HG03060 (cell line): Measurements from ENCODE around the gene VCX.
"Not testable (repeated sequence)": the region's sequence is repeated elsewhere in the genome, so short reads cannot be mapped to it uniquely, and the experiment has no call there.

Experiments used
- ATAC-seq: cut with Tn5 transposase; IDR thresholded peaks from one replicate; pipeline ENCODE4 v1.9.1; 2021; ENCODE audit warnings: low read depth, moderate number of reproducible peaks; ENCODE audit not compliant: unreplicated experiment

Gene VCX

GRCh38 chrX:7842871-7843270 lies at the start of gene VCX:
VCX (plus strand) TSS chrX:7843171; CDS start chrX:7843204, 33 bp downstream.
- ATAC-seq: not testable (repeated sequence)

GRCh38 chrX:7798327-7798726 lies 44.6 kb upstream of the VCX start:
- ATAC-seq: no peak

GRCh38 chrX:7801711-7802110 lies 41.3 kb upstream of the VCX start:
- ATAC-seq: no peak

- ATAC-seq: no peak
These were observed 27.7 kb upstream of the VCX start for GRCh38 chrX:7815166-7815805.

- no peak for ATAC-seq
These were observed 14.4 kb upstream of the VCX start for GRCh38 chrX:7828594-7828993.

GRCh38 chrX:7841084-7841805 lies 1.7 kb upstream of the VCX start:
- ATAC-seq: no peak

- ATAC-seq: no peak
These were observed 9.2 kb downstream of the VCX start for GRCh38 chrX:7852166-7852565.

GRCh38 chrX:7872042-7872441 lies 29.1 kb downstream of the VCX start:
- ATAC-seq: no peak

- no peak for ATAC-seq
These were observed 34.0 kb downstream of the VCX start for GRCh38 chrX:7876957-7877356.

- no peak for ATAC-seq
These were observed 46.2 kb downstream of the VCX start for GRCh38 chrX:7889135-7889534.

- ATAC-seq: no peak
These were observed 46.7 kb downstream of the VCX start for GRCh38 chrX:7889680-7890079.

- ATAC-seq: no peak
These were observed 49.0 kb downstream of the VCX start for GRCh38 chrX:7891928-7892327.
